HCT116 (cell line): ENCODE results near the gene ARFRP1.

ENCODE experiments used
- CTCF ChIP-seq, 3 experiments: fragments of 200-600 bp in 1 of 3; sonication (generic) in 1 of 3; IDR thresholded peaks in 2 of 3; conservative IDR thresholded peaks in 1 of 3; 2 replicates each; pipeline ENCODE4 v1.5.1; 2012 to 2017; ENCODE audit warnings: low read depth in 2 of 3, low read length in 2 of 3, antibody characterized with exemption in 1 of 3, borderline replicate concordance in 1 of 3, control low read depth in 1 of 3, mild to moderate bottlenecking in 1 of 3, mixed read lengths in 1 of 3, mixed run types in 1 of 3, moderate library complexity in 1 of 3; ENCODE audit not compliant: insufficient read depth in 1 of 3
- EGR1 ChIP-seq: IDR thresholded peaks from 2 replicates; pipeline ENCODE4 v1.6.1; 2012; ENCODE audit warnings: low read depth
- ELF1 ChIP-seq: IDR thresholded peaks from 2 replicates; pipeline ENCODE4 v1.6.1; 2012; ENCODE audit warnings: low read depth, borderline replicate concordance
- EZH2 ChIP-seq: fragments of 200-600 bp; sonication (generic); IDR thresholded peaks from 2 replicates; pipeline ENCODE4 v1.6.1; 2017; ENCODE audit warnings: antibody characterized with exemption, mixed run types
- EZH2phosphoT487 ChIP-seq: fragments of 200-600 bp; IDR thresholded peaks from 2 replicates; pipeline ENCODE4 v1.6.1; 2018; ENCODE audit warnings: antibody characterized with exemption, borderline replicate concordance
- POLR2A ChIP-seq: IDR thresholded peaks from 2 replicates; pipeline ENCODE4 v1.7.0; 2011; ENCODE audit warnings: borderline replicate concordance; ENCODE audit not compliant: insufficient read depth, insufficient read length; ENCODE audit errors: extremely low read depth
- SRF ChIP-seq: IDR thresholded peaks from 2 replicates; pipeline ENCODE4 v1.6.1; 2012; ENCODE audit warnings: low read depth
- TCF7L2 ChIP-seq: IDR thresholded peaks from 2 replicates; pipeline ENCODE4 v1.7.0; 2011; ENCODE audit warnings: borderline replicate concordance, inconsistent platforms; ENCODE audit not compliant: insufficient read depth, insufficient read length; ENCODE audit errors: extremely low read depth
- ZFX ChIP-seq: fragments of 450-650 bp; IDR thresholded peaks from 2 replicates; pipeline ENCODE4 v1.6.1; 2017
- ZNF274 ChIP-seq: fragments of 200-500 bp; sonication (Bioruptor generic); IDR thresholded peaks from 2 replicates; pipeline ENCODE4 v1.6.1; 2014; ENCODE audit warnings: mild to moderate bottlenecking, low read depth, low read length, inconsistent platforms

GRCh38 chr20:63653974-63654668, 53.7 kb downstream of the ARFRP1 start:
- TF ChIP-seq EZH2phosphoT487 = no peak
- no peak for TF ChIP-seq CTCF (IDR thresholded peaks at IDR 0.05 in 2 of 3, conservative IDR thresholded peaks at IDR 0.05 in 1 of 3; ENCODE audit: borderline replicate concordance in 1 of 3, insufficient read depth in 1 of 3, low read depth in 2 of 3, low read length in 2 of 3)
- no peak for TF ChIP-seq TCF7L2
- no peak for TF ChIP-seq SRF
- no peak for TF ChIP-seq EZH2
- TF ChIP-seq POLR2A = no peak
- no peak for TF ChIP-seq ELF1
- TF ChIP-seq EGR1 = no peak
- TF ChIP-seq ZFX = no peak
- TF ChIP-seq ZNF274 = no peak
